GM19239 (cell line): ENCODE measurements around the gene PGLYRP3.

Source experiments
- DNase-seq: peaks from one replicate; pipeline ENCODE4 v3.0.0; 2011; ENCODE audit warnings: low spot score; ENCODE audit not compliant: insufficient read length
- FAIRE-seq: peaks from 2 replicates; lab custom pipeline; 2011; peaks lifted over from hg19 to GRCh38; lab: Jason Lieb, UNC

Gene PGLYRP3

DNA sequence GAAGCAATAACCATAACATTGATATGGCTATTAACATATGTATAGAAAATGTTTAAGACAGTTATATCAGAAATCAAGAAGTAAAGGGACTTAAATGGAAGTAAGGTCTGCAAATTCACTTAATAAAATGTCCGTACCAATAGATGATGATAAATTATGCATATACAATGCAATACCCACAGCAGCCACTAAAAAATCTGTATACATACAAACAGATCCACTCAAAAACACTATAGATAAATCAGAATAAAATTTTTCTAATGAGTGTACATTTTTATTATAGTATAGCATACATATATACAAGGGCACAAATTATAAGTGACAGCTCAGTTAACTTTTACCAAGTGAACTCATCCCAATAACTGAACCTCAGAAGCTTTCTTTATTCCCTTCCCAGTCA lies 47.3 kb downstream of the PGLYRP3 start:
- DNase-seq (no peak), FAIRE-seq (no peak)

DNA sequence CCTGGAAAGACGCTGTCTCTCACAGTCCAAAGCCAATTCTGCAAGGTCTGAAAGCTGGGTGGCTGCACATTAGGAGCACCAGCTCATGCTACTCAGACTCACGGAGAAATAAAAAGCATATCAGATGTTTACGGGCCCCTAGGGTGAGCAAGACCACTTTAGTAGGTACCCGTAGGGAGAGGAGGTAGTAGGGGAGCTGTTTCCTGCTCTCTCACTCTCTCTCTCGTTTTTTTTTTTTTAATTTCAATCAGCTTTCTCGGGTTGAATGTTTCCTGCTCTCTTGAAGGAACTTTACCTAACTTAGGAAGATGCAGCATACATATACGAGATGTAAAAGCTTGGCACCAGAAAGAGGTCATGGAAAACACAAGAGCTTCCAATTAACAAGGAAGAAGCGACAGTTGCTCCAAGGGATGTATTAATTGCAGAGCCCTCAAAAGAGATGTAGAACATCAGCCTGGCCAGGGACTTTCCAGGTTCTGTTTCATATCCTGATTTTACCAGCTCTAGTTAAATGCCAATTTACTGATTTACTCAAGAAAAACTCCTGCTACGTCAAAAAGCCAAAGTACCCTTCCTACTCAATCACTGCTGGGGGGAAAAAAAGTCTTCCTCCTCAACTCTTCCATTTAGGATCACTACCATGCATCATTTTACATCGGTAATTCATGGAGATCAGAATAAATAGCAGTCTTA lies 50.1 kb downstream of the PGLYRP3 start:
- peak; percentile 92 for FAIRE-seq
- DNase-seq = no peak

DNA sequence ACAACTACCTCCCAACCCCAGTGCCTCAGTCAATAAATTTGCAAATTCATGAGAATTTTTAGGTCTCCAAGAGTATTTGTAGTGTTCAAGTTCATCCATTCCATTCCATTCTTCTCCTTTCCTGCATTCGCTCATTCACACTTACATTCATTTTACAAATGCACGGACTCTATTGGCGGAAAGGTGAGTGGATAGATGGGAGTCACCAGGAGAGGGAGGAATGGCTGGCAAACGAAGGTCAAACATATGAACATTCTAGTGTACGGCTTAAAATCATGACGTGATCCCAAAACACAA lies 50.7 kb downstream of the PGLYRP3 start:
- DNase-seq (no peak), FAIRE-seq (no peak)

DNA sequence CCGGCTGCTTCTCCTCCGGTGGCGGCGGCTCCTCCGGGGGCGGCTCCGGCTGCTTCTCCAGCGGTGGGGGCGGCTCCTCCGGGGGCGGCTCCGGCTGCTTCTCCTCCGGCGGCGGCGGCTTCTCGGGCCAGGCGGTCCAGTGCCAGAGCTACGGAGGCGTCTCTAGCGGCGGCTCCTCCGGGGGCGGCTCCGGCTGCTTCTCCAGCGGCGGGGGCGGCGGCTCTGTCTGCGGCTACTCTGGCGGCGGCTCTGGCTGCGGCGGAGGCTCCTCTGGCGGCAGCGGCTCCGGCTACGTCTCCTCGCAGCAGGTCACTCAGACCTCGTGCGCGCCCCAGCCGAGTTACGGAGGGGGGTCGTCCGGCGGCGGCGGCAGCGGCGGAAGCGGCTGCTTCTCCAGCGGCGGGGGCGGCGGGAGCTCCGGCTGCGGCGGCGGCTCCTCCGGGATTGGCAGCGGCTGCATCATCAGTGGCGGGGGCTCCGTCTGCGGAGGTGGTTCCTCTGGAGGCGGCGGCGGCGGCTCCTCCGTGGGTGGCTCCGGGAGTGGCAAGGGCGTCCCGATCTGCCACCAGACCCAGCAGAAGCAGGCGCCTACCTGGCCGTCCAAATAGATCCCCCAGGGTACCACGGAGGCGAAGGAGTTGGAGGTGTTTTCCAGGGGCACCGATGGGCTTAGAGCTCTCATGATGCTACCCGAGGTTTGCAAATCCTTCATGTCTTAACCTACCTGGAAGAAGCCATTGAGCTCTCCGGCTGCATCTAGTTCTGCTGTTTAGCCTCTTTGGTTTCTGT lies 51.3 kb downstream of the PGLYRP3 start:
- FAIRE-seq (peak; percentile 79), DNase-seq (no peak)

DNA sequence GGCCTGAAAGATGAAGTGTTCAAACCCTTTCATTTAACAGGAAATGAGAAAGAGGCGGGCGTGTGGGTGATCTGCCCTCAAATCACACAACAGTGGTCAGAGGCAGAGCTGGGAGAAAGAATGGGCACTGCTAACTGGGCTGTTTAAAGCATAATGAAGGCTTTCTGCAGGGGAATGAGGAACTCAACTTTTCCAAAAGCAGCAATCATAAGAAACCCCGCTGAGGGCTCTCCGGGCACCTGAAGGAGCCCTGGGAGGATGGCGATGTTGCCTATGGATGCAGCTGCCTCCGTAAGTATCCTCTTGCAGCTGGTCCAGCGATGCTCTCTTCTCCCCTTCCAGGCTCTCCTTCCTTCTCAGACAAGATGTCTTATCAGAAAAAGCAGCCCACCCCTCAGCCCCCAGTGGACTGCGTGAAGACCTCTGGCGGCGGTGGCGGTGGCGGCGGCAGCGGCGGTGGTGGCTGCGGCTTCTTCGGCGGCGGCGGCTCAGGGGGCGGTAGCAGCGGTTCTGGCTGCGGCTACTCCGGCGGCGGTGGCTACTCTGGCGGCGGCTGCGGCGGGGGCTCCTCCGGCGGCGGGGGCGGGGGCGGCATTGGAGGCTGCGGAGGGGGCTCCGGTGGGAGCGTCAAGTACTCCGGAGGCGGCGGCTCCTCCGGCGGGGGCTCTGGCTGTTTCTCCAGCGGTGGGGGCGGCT lies 52.0 kb downstream of the PGLYRP3 start:
- DNase-seq (no peak), FAIRE-seq (no peak)

DNA sequence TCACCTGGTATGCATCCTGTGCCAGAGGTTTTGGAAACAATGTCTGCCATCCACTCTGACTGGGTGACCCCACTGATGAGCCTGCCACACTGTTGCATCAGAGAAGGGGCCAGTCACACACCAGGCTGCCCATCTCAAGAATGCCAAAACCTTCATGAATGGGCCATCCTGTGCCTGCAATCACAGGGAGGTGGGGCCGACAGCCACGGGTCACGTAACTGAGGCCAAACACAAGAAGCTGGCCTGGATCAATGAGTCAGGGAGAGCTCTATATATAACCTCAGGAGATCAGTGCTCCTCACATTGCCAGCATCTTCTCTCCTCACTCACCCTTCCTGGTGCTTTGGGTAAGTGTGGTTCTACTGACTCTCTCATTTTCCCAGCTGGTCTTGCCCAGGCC lies 53.4 kb downstream of the PGLYRP3 start, which contains the start of gene LORICRIN:
TSS of gene LORICRIN (plus strand) at position 301 of the 400 bp plus-strand sequence. CDS start 1,263 bp downstream, outside the sequence.
- FAIRE-seq = no peak
- DNase-seq = no peak

DNA sequence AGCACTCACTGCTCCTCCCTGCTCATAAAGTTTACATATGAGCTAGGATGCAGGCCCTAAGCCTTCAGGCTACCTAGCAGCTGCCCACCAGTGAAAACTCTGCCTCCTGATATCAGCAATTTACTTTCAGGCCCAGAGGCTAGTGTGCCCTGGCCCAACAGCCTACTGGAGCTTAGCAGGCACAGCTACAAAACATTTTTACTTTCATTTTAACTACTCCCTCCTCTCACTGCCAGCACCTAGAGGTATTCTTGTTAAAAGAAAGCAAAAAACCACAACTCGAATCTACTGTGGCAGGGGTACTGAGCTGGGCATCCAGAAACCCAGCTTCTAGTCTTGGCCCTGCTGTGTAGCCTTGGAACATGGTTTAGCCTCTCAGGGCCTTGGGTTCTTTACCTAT lies 59.1 kb downstream of the PGLYRP3 start:
- peak; percentile 68 for FAIRE-seq
- no peak for DNase-seq

DNA sequence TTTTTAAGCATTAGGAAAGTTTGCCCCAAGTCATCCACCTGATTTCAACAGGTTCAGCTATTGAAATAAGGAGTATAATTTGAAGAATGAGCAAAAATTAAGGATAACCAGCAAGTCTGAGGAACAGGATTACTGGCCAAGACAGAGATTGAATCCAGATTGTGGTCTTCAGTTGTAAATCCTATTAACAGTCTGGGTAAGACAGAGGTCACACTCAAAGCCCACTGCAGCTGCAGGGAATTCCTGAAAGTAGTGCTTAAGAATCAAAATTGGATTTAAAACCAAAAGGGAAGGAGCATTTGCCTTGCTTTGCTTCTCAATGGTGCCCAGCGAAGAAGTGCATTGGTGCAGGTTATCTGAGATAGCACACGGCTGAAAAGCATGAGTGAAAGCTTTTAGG lies 59.7 kb downstream of the PGLYRP3 start:
- FAIRE-seq = no peak
- DNase-seq = no peak

DNA sequence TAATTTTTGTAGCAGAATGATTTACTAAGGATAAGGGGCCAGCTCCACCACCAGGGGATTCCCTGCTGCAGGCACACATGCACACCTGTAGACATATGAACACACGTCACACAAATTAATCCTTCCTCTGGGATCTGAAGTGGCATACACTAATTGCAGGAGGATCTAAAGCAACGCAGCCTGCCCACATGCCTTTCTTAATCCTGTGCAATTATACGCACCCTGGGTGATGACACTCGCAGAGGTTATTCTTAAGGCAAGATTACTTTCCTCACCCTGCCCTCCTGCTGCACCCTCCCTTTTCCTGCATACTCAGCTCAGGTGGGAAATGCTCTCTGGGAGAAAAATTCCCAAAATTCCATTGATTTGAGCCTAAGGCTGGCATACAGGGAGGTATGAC lies 60.8 kb downstream of the PGLYRP3 start:
- FAIRE-seq (no peak), DNase-seq (no peak)

DNA sequence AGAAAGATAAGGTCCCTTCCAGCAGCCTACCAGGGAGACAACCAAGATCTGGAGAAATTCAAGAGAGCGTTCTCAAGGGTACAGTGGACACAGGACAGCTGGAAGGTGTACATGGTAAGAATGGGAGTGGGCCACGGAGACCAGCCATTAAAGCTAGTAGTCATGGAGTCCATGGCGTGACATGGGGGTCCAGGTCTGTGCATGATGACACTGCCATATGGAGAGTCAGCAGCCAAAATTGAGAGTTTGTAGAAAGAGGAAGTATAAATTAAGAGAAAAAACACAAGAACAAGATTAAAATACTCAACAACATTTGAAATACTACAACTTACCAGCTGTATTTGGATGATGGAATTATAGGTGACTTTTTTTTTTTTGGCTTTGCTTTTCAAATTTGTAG lies 61.2 kb downstream of the PGLYRP3 start:
- DNase-seq (no peak), FAIRE-seq (no peak)

DNA sequence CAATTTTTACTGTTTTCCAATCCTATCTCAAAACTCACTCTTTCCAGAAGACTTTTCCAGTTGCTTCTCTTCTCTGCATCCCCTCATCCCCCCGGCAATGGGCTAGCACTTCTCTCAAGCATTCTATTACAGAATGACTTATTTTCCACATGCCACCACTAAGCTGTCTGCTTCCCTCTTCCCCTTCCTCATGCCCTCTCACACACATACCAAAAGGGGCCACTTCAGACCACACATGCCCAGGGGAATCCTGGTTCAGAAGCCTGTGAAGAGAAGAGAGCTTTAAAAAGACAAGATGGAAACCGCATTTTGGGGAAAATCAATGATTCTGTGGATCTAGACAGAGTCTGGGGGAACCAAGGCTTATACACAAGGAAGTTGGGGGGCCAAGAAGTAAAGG lies 61.7 kb downstream of the PGLYRP3 start:
- DNase-seq (no peak), FAIRE-seq (no peak)

DNA sequence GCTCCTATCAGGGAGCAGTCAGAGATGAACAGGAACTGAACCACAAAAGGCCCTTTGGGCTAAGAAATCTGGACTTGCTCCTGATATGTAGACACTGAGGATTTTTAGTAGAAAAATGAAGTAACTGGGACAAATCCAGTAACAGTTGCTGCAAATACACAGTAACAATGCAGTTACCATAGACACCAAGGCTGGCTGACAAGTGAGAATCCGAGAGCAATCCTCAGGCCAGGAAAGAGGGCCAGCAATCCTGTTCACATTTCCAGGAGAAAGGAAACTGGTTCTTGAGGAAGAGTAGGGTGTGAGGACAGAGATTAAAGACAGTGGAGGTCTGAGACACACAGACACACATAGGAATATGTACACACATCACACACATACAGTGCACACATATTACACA lies 62.6 kb downstream of the PGLYRP3 start:
- no peak for DNase-seq
- FAIRE-seq = no peak

DNA sequence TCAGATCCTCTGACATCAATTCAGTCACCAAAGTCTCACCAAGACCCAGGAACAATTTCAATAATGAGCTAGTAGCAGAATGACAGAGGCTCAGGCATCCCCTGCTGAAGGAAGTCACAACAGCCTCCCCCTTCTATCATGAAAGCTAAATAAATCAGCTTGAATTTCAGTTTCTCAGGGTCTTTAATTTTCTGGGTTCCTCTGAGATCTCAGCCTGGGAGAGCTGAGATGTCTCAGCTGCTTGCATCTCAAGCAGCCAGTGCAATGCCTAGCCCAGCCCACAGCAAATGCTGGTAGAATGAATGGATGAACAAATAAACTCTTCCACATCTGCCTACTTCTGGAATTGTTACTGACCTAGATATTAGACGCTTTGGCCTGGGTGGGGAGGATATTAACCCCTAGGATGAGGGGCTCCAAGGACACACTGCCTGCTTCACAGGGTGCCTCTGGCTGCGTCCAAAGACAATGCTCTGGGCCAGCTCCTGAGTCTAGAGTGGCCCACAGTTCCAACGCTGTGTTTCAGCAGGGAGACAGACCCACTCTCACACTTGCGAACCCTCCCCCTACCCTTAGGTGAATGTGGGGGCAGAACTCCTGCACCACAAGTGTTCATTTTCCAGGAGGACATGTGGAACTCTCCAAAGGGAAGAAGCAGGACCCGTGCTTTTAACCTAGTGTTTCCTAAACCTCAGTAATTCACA lies 64.4 kb downstream of the PGLYRP3 start:
- FAIRE-seq = no peak
- no peak for DNase-seq
